Ishikawa (cell line): ENCODE results near the gene HOXA5.

Source experiments
- CEBPB ChIP-seq: IDR thresholded peaks from 2 replicates; pipeline ENCODE4 v1.6.1; 2012
- CREB1 ChIP-seq: IDR thresholded peaks from 2 replicates; pipeline ENCODE4 v1.6.1; 2012; ENCODE audit warnings: low read depth
- EGR1 ChIP-seq: IDR thresholded peaks from 2 replicates; pipeline ENCODE4 v1.6.1; 2012
- EP300 ChIP-seq: IDR thresholded peaks from 2 replicates; pipeline ENCODE4 v1.6.1; 2012; ENCODE audit warnings: borderline replicate concordance
- FOXM1 ChIP-seq: IDR thresholded peaks from 2 replicates; pipeline ENCODE4 v1.6.1; 2012; ENCODE audit warnings: low read depth, borderline replicate concordance
- NFIC ChIP-seq: IDR thresholded peaks from 2 replicates; pipeline ENCODE4 v1.6.1; 2012
- RAD21 ChIP-seq: IDR thresholded peaks from 2 replicates; pipeline ENCODE4 v1.6.1; 2012; ENCODE audit warnings: low read depth
- REST ChIP-seq: IDR thresholded peaks from 2 replicates; pipeline ENCODE4 v1.6.1; 2012; ENCODE audit warnings: low read depth, mild to moderate bottlenecking
- TAF1 ChIP-seq: IDR thresholded peaks from 2 replicates; pipeline ENCODE4 v1.6.1; 2012; ENCODE audit warnings: low read depth, mild to moderate bottlenecking
- TCF12 ChIP-seq: IDR thresholded peaks from 2 replicates; pipeline ENCODE4 v1.6.1; 2012; ENCODE audit warnings: low read depth
- TEAD4 ChIP-seq: IDR thresholded peaks from 2 replicates; pipeline ENCODE4 v1.6.1; 2012
- YY1 ChIP-seq: IDR thresholded peaks from 2 replicates; pipeline ENCODE4 v1.6.1; 2012; ENCODE audit warnings: low read depth
- ZBTB7A ChIP-seq: IDR thresholded peaks from 2 replicates; pipeline ENCODE4 v1.6.1; 2012; ENCODE audit warnings: low read depth
- TF ChIP-seq, protein P1 (sequence below): IDR thresholded peaks from 2 replicates; pipeline ENCODE4 v1.6.1; 2012
- TF ChIP-seq, protein P2 (sequence below): IDR thresholded peaks from 2 replicates; pipeline ENCODE4 v1.6.1; 2012

The HOXA5 gene

DNA sequence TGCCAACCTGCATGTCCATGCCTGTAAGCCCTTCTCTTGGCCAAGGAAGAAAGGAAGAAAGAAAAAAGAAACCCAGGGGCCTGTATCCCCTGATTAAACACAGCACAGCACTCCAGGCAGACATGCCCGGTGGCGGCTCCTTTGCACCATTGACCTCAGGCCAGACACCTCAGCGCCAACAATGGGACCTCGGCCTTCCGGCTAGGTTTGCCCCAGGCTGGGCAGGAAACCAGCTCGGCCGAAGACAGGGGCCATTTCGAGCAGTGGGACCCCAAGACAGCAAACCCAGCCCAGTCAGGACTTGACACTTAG, 27.8 kb upstream of the HOXA5 start:
- TF ChIP-seq, protein P1, sequence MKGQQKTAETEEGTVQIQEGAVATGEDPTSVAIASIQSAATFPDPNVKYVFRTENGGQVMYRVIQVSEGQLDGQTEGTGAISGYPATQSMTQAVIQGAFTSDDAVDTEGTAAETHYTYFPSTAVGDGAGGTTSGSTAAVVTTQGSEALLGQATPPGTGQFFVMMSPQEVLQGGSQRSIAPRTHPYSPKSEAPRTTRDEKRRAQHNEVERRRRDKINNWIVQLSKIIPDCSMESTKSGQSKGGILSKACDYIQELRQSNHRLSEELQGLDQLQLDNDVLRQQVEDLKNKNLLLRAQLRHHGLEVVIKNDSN = no peak
- TF ChIP-seq TEAD4 = no peak
- no peak for TF ChIP-seq TCF12
- no peak for TF ChIP-seq RAD21
- no peak for TF ChIP-seq YY1
- TF ChIP-seq FOXM1 = no peak
- TF ChIP-seq, protein P2, sequence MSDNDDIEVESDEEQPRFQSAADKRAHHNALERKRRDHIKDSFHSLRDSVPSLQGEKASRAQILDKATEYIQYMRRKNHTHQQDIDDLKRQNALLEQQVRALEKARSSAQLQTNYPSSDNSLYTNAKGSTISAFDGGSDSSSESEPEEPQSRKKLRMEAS = no peak
- no peak for TF ChIP-seq CREB1
- no peak for TF ChIP-seq TAF1
- no peak for TF ChIP-seq REST
- no peak for TF ChIP-seq NFIC
- TF ChIP-seq EGR1 = no peak
- TF ChIP-seq ZBTB7A = no peak
- TF ChIP-seq EP300 = no peak
- TF ChIP-seq CEBPB = no peak

GRCh38 chr7:27170426-27171324, 27.2 kb upstream of the HOXA5 start:
- TF ChIP-seq TCF12 = no peak
- TF ChIP-seq CREB1 = no peak
- no peak for TF ChIP-seq EP300
- TF ChIP-seq FOXM1 = no peak

GRCh38 chr7:27169658-27170425, 26.4 kb upstream of the HOXA5 start:
- no peak for TF ChIP-seq REST
- TF ChIP-seq ZBTB7A = peak; percentile 59; the same call in 1 of the 2 replicates
- TF ChIP-seq RAD21 = no peak
- TF ChIP-seq FOXM1 = no peak
- TF ChIP-seq CEBPB = no peak

- no peak; the same call in 1 of the 2 replicates for TF ChIP-seq ZBTB7A
Measured at GRCh38 chr7:27168265-27168947, 24.9 kb upstream of the HOXA5 start.

DNA sequence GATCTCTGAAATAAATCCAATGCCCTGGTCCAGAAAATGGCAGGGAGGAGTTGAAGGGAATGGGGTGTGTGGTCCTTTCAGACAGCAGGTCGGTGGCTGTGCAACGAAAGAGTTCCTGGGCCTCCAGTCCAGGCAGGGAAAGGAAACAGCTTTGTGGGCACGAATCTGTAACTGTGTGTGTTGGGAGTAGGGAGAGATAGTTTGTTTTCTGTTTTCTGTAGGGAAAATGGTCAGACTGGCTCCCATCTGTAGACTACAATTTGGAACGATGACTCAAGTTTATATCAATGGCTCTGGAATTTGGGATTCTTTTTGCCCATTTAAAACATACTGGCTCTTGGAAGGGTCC, 24.4 kb upstream of the HOXA5 start:
- TF ChIP-seq, protein P1 = no peak
- TF ChIP-seq FOXM1 = no peak
- TF ChIP-seq EGR1 = no peak

DNA sequence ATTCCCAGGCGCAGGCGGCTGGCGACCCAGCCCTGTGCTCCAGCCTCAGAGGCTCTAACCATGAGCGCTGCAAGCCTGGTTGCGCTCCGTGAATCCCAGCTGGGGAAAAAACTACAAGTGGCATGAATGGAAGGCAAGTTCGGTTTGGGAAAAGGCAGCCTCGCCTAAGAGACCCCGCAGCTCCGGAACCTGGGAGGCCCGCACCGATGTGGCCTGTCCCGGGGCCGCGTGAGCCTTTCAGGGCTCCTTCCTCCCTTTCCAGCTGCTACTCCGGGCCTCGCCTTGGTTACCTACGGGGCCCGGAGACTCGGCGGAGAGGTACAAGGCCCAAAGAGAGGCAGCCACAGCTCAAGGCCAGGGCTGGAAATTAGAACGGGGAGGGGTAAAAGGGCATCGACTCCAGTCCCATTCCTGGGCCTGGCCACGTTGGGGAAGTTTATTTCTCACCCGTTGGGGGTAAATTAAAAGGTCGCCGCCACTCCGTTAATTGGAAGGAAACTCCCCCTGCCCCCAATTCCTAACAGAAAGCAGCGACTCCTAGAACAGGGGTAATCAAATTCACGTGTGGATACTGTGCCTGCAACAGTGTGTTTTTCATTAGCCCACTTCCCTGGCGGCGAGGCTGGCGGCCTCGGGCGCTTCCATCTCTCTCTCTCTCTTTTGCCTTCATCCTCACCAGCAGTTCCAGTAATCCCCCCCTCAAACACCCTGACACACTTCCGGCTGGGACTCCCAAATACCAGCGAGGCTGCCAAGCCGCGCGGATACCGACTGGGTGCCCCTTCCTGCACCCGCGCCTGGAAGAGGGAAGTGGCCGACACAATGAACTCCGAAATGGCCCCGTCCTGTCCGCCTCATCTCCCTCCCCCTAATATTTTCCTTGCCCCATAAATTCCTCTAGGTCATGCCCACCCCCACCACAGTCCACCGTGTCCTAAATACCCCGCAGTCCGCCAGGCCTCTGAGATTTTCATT, 23.3 kb upstream of the HOXA5 start:
- no peak for TF ChIP-seq TCF12
